ENCODE measurements around the gene MYLK3.
A peak's percentile ranks its signal among the peaks of the same experiment; 100 is the strongest.
"Not testable (repeated sequence)": the region's sequence is repeated elsewhere in the genome, so short reads cannot be mapped to it uniquely, and the experiment has no call there.

The MYLK3 gene

GRCh38 chr16:46690281-46691178 is 57.6 kb downstream of the MYLK3 start:
- DNase-seq (ENCODE audit: low spot score), result no peak
- TF ChIP-seq CTCF (IDR thresholded peaks at IDR 0.05; ENCODE audit: extremely low read depth, missing control alignments), result no peak

GRCh38 chr16:46689365-46690280 is 58.5 kb downstream of the MYLK3 start, which contains the start of gene ORC6:
ORC6 (plus strand) TSS chr16:46689659; CDS start chr16:46689706, 47 bp downstream.
- TF ChIP-seq CTCF (IDR thresholded peaks at IDR 0.05; ENCODE audit: extremely low read depth, missing control alignments), result peak; percentile 45
- peak; percentile 97 for DNase-seq (ENCODE audit: low spot score)

GRCh38 chr16:46688654-46689364 is 59.3 kb downstream of the MYLK3 start, which contains the start of gene VPS35:
VPS35 (minus strand) TSS chr16:46689178; CDS start chr16:46689133, 45 bp downstream.
- peak; percentile 95 for DNase-seq (ENCODE audit: low spot score)
- TF ChIP-seq CTCF (IDR thresholded peaks at IDR 0.05; ENCODE audit: extremely low read depth, missing control alignments), result peak; percentile 32

GRCh38 chr16:46688101-46688653 is 60.0 kb downstream of the MYLK3 start:
- DNase-seq (ENCODE audit: low spot score), result no peak
- no peak for TF ChIP-seq CTCF (IDR thresholded peaks at IDR 0.05; ENCODE audit: extremely low read depth, missing control alignments)

GRCh38 chr16:46687486-46687885 is 60.7 kb downstream of the MYLK3 start:
- DNase-seq (ENCODE audit: low spot score), result no peak
- TF ChIP-seq CTCF (IDR thresholded peaks at IDR 0.05; ENCODE audit: extremely low read depth, missing control alignments), result no peak

- TF ChIP-seq CTCF (IDR thresholded peaks at IDR 0.05; ENCODE audit: extremely low read depth, missing control alignments), result no peak
Measured at GRCh38 chr16:46686815-46687473, 61.2 kb downstream of the MYLK3 start.

GRCh38 chr16:46681867-46682266 is 66.3 kb downstream of the MYLK3 start:
- DNase-seq (ENCODE audit: low spot score), result not testable (repeated sequence)

More at GRCh38 chr16:46686815-46687473, 61.2 kb downstream of the MYLK3 start:
- no peak for DNase-seq (ENCODE audit: low spot score)

GRCh38 chr16:46677943-46678342 is 70.2 kb downstream of the MYLK3 start:
- not testable (repeated sequence) for DNase-seq (ENCODE audit: low spot score)

Measured in GM20000 (cell line).